ENCODE measurements around the gene GARIN5A. TPM values are rescaled to one million over a fixed set of nuclear protein-coding genes. Genes with fewer than 3 reads are reported as not detected.
"Not testable (repeated sequence)": the region's sequence is repeated elsewhere in the genome, so short reads cannot be mapped to it uniquely, and the experiment has no call there.

The GARIN5A gene
- polyA plus RNA-seq, 3 donors = 0.41 TPM; not detected in 2

- H3K36me3 ChIP-seq (replicated peaks in 1 of 2; ENCODE audit: control insufficient read depth in 1 of 2, insufficient read depth in 2 of 2, low read length in 2 of 2) = no peaks in the 10 kb centered on the region
- no peak overlapping the region for H3K27ac Mint-ChIP-seq
Observed at GRCh38 chr19:50444059-50444458, 32.6 kb downstream of the GARIN5A start.

DNA sequence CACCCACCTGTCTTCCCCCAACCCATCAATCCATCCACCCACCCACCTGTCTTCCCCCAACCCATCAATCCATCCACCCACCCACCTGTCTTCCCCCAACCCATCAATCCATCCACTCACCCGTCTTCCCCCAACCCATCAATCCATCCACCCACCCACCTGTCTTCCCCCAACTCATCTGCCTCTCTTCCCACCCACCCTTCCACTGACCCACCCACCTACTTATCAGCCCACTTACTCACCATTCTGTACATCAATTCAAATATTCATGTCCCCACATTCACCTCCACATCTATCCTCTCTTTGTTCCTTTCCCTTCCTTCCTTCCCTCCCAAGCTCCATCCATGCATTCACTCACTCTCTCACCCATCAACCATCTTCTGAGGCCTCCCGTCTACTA lies 37.5 kb downstream of the GARIN5A start:
- H3K4me2 ChIP-seq (replicated peaks; ENCODE audit: extremely low read depth, low read length, poor library complexity, severe bottlenecking); intact Hi-C loops (cut with micrococcal nuclease); H3K36me3 ChIP-seq (replicated peaks in 1 of 2; ENCODE audit: control insufficient read depth in 1 of 2, insufficient read depth in 2 of 2, low read length in 2 of 2); H3K79me2 ChIP-seq (ENCODE audit: insufficient read depth, low read length); H4K20me1 ChIP-seq (ENCODE audit: insufficient read depth, low read length); H3K27ac Mint-ChIP-seq; H3K4me1 Mint-ChIP-seq; H3K9me3 Mint-ChIP-seq; H3K4me3 ChIP-seq (replicated peaks in 1 of 3; ENCODE audit: low read depth in 2 of 3, low read length in 3 of 3); H2AFZ ChIP-seq (ENCODE audit: insufficient read depth, low read depth, low read length, poor library complexity, severe bottlenecking); H3K27me3 ChIP-seq (ENCODE audit: control insufficient read depth in 2 of 2, insufficient read depth in 2 of 2, low read length in 2 of 2); H3K27ac ChIP-seq (ENCODE audit: low read depth in 1 of 2, low read length in 2 of 2); DNase-seq; H3K4me1 ChIP-seq (ENCODE audit: control insufficient read depth in 1 of 2, insufficient read depth in 2 of 2, low read length in 2 of 2); H3K9ac ChIP-seq (ENCODE audit: insufficient read depth, low read length, poor library complexity, severe bottlenecking); H3K36me3 Mint-ChIP-seq; H3K9me3 ChIP-seq (replicated peaks in 1 of 2; ENCODE audit: control insufficient read depth in 1 of 2, insufficient read depth in 1 of 2, low read length in 2 of 2); H3K4me3 Mint-ChIP-seq: not testable (repeated sequence)
- peaks cover 10 to 21% (median 14%) of the 10 kb centered on the region in 3 donors for H3K27me3 Mint-ChIP-seq (ENCODE audit: low read depth in 3 of 3)
- WGBS (ENCODE audit: insufficient coverage) = 91% methylated on average over 1 of the region's 2 CpGs

More at GRCh38 chr19:50444059-50444458, 32.6 kb downstream of the GARIN5A start:
- H3K4me1 Mint-ChIP-seq = no peaks in the 10 kb centered on the region
- H3K9ac ChIP-seq (ENCODE audit: insufficient read depth, low read length, poor library complexity, severe bottlenecking) = no peak overlapping the region
- 71% methylated on average over 1 of the region's 1 CpG for WGBS (ENCODE audit: insufficient coverage)
- no peak for DNase-seq
- peaks cover 4 to 10% (median 4%) of the 10 kb centered on the region in 3 donors for H3K27me3 Mint-ChIP-seq (ENCODE audit: low read depth in 3 of 3)
- H3K9me3 Mint-ChIP-seq = peaks cover 0 to 7% (median 4%) of the 10 kb centered on the region in 7 donors
- no peak overlapping the region for H3K4me2 ChIP-seq (replicated peaks; ENCODE audit: extremely low read depth, low read length, poor library complexity, severe bottlenecking)
- no peaks in the 10 kb centered on the region for H3K27me3 ChIP-seq (ENCODE audit: control insufficient read depth in 2 of 2, insufficient read depth in 2 of 2, low read length in 2 of 2)
- H3K4me1 ChIP-seq (ENCODE audit: control insufficient read depth in 1 of 2, insufficient read depth in 2 of 2, low read length in 2 of 2) = no peaks in the 10 kb centered on the region
- H3K36me3 Mint-ChIP-seq = no peaks in the 10 kb centered on the region
- no peak overlapping the region for H3K4me3 Mint-ChIP-seq
- no peak overlapping the region for H3K27ac ChIP-seq (ENCODE audit: low read depth in 1 of 2, low read length in 2 of 2)
- no peak overlapping the region for H2AFZ ChIP-seq (ENCODE audit: insufficient read depth, low read depth, low read length, poor library complexity, severe bottlenecking)
- TF ChIP-seq CTCF (IDR thresholded peaks at IDR 0.05) = no peak
- intact Hi-C loops (cut with micrococcal nuclease) = no loop called here
- H3K9me3 ChIP-seq (replicated peaks in 1 of 2; ENCODE audit: control insufficient read depth in 1 of 2, insufficient read depth in 1 of 2, low read length in 2 of 2) = no peaks in the 10 kb centered on the region
- H3K4me3 ChIP-seq (replicated peaks in 1 of 3; ENCODE audit: low read depth in 2 of 3, low read length in 3 of 3) = no peak overlapping the region
- no peaks in the 10 kb centered on the region for H4K20me1 ChIP-seq (ENCODE audit: insufficient read depth, low read length)
- no peaks in the 10 kb centered on the region for H3K79me2 ChIP-seq (ENCODE audit: insufficient read depth, low read length)

Data from CD14-positive monocyte (primary cell).